GM18861 (cell line): ENCODE results near the gene COG2.
"Not testable (repeated sequence)": the region's sequence is repeated elsewhere in the genome, so short reads cannot be mapped to it uniquely, and the experiment has no call there.

Source experiments
- ATAC-seq: cut with Tn5 transposase; IDR thresholded peaks from one replicate; pipeline ENCODE4 v1.9.1; 2021; ENCODE audit not compliant: unreplicated experiment

The COG2 gene

DNA sequence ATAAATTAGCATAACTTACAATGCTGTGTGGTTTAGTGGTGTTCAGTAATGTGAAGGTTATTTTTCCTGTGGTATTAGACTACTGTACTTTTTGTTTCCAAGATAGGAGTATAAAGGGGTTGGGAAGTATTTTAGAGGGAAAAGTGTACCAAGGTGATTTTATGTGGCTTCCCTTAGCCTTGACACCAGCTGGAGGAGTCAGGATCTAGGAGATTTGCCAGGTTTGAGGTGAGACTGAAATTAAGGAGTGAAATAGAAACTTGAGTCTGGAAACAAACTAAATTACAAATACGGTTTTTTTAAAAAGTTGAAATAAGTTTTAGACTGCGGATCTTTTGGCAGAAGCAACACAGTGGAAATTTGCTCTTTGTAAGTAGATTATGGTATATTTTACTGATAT lies 32.3 kb downstream of the COG2 start:
- ATAC-seq: no peak

DNA sequence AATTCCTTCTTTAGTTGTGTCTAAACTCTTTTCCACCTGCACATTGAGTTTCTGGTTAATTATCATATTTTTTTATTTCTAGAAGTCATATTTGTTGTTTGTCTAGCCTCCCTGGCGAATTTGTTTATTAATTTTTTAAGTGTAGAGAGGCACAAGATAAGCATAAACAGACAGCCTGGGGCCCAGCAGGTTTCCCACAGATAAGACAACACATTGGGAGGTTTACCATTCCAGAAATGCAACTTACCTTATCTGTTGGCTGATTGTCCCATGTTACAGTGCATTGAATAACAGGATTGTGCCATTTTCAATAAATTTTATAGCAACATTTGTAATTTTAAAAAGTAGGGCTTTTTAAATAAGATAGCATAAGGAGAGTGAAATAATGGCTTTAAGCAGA lies 34.9 kb downstream of the COG2 start:
- ATAC-seq: no peak

DNA sequence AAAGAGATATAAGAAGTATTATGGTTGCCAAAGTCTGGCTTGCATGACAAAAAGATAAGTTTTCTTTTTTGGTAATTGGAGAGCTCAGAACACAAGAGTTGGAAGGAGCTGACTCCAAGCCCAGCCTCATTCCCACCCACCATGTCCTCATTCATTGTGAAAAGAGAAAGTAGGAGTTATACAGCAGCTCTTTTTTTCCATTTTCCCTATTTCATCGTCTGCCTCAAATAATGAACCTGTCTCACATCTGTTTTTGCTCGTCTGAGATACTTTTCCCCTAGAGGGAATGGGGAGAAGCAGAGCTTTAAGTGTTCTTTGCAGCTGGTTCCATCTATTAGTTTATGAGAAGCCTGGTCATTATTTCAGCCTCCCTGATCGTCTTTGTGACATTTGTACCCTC lies 36.9 kb downstream of the COG2 start:
- ATAC-seq: no peak

DNA sequence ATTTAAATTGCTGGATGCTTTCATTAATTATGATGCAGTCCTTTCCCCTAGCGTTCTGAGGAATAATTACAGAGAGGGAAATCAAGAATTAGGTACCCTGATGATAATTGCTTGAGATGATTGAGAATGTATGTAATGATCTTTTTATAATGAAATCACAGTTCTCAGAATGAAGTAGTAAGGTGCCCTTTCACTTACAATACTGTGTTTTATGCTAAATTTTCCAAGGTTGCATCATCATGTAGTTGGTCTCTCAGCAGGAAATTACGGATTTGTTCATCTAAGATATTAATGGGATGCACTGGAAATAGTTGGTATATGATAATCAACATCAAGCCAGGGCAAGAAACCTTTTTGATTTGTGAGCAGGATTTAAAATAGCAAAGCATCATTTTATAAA lies 37.5 kb downstream of the COG2 start:
- ATAC-seq: no peak

DNA sequence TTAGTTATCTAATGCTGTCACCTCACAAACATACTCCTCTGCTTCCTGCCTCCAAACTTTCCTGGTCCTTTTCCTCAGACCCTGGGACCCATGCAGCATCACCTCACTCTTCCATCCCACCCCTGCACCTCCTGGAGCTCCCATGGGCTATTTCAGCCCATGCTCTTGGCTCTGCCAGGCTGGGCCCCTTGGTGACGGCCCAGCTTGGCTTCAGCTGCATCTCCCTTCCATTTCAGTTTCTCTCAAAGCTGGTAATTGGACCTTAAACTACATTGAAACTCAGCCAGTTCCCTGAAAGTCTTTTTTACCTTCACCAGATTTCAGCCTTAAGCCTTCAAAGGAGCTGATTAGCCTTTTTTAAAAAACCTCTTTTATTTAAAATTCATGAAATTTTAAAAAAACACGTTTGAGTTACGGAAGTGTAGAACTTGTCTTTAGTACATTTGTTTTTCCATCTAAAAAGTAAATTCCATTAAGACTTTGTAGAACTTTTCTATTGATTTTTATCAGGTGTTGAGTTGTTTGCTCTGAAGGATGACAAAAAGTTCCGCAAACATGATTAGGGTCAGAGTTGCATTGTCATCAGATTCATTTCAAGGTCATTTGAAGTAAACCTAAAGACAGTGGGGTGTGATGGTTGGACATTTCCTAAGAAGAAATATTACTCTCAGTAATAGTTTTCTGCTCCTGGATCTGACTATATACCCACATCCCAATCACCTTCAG lies 38.2 kb downstream of the COG2 start:
- no peak for ATAC-seq

DNA sequence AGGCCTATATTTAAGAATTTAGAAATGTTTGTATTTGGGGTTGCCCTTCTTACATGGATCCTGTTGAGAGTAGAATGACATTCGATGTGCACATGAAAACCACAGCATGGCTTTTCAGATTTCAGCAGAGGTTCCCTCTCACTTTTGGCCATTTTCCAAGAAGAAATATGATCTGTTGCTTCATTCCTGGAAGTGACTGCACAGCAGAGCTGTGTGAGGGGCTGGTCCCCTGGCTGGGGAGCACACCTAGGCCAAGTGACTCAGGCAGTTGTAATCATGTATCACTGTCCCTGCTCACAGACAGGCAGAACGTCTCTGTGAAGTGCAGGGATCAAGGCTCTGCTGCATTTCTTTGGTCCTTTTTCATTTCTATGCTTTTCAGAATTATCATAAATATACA lies 39.3 kb downstream of the COG2 start:
- no peak for ATAC-seq

DNA sequence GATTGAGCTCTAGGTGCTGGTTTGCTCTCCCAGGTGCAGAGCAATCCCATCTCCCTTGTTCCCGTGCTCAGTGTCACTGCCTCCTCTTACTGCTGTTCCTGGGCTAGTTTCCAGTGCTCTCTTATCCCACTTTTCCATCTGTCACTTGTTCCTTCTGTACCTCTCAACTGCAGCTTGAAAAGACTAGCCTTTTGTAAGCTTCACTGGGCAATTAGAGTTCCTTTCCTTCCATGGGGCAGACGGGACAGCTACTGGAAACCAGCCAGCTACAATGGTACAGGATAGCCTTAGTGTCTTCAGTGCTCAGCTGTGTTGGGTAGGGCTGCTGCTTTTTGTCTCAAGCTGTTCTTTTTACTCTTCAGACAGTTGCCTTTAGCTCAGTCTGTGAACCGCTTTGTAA lies 40.0 kb downstream of the COG2 start:
- no peak for ATAC-seq

DNA sequence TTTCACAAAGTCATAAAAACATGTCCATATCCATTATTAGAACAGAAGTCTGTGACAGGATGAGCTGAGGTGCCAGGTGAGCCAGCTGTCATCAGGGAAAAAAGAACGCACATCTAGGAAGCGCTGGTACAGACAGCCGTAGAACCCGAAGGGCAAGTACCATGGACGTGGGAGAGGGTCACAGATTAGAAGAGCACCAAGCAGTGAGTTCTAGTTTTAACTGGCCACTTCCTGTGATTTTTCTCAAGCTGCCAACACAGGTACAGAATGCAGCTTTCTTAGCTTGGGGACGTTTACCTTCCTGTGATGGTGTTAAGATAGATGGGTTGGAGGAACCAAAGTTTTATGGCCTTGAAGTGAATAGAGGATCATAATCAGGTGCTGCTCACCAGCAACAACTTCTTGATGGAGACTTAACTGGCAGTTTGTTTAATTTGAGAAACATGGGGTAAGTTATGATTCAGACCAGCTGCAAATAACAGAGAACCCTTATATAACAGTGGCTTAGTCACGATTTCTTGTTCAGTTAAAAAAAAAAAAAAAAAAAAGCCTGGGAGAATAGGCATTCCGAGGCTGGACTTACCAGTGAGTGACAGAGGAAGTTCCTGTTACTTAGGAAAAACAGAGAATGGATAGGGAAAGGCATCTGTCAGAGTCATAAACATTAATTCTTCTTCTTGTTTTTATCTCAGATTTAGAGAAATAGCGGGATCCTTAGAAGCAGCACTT lies 40.8 kb downstream of the COG2 start:
- ATAC-seq: no peak

DNA sequence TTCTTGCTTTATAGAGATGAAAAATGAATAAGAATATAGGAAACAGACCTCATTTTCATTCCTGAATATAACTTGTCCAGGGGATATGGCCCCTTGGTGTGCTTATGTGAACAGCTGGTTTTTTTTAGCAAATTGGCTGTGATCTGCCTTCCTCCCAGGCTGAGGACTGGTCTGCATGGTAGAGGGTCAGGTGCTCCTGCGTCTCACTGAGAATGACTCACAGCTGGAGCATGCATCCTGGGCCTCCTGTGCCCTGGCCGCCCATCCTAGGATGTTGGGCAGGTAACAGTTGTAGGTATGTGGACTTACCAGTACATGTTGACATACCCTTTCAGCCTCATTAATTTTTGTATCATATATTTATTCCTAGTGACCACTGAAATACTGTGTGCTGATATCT lies 41.9 kb downstream of the COG2 start:
- ATAC-seq: no peak

DNA sequence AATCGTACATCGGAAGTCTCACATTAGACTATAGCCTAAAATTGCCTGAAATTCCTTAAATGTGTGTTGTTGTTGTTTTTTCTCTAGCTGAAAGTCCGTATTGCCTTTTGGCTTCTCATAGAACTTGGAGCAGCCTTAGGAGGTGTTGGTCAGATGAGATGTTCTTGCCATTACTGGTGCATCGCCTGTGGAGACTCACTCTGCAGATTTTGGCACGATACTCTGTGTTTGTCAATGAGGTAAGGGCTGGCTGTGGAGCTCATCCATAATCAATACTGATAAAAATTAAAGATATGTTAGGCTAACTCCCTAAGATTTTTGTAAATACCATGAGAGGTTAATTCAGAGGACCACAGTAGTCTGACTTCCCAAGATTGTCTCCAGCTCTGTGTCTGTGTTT lies 42.7 kb downstream of the COG2 start:
- ATAC-seq: no peak

DNA sequence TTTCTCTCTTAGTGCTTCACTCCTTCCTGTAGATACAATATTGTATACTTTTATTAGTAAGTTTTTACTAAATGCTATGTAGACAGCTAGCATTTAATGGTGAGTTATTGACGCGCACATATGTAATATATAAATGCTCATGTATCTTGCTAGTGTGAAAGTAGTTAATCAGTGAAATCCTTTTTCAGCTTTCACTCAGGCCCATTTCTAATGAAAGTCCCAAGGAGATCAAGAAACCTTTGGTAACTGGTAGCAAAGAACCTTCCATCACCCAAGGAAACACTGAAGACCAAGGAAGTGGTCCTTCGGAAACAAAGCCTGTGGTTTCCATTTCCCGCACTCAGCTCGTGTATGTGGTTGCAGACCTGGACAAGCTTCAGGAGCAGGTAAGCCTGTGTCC lies 44.5 kb downstream of the COG2 start:
- ATAC-seq: no peak

DNA sequence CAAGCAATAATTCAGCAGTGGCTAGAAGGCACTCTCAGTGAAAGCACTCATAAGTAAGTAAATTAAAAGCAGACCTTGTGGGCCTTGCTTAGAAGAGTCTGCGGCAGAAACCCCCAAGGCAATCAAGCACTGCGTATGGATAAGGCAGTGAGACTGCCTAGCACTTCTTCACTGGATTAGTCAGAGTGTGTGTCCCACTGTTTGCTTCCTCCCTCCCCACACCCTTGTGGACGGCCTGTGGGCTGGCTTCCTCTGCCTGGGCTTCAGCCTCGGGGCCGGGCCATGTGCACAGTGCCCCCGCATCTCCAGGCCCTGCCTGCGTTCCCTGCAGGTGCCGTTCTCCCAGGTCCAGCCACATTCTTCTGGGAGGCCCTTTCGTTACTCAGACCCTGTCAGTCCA lies 47.8 kb downstream of the COG2 start:
- ATAC-seq: no peak

DNA sequence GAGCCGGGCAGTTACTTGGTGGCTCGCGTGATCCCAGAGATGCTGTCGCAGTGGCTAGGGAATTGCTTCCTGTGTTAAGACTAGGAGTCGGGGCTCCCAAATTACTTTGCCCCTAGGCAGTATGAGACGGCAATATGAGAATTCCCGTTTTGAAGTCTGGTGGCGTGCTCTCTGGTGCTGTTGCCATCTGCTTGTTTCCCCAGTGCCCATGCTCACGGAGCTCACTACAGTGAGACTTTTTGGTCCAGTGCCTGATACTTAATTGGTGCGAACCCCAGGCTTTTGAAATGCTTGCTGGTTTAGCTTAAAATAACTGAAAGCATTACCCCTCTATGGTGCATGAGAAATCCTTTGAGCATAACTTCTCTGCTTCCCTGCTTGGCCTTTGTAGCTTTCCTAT lies 49.3 kb downstream of the COG2 start:
- no peak for ATAC-seq

DNA sequence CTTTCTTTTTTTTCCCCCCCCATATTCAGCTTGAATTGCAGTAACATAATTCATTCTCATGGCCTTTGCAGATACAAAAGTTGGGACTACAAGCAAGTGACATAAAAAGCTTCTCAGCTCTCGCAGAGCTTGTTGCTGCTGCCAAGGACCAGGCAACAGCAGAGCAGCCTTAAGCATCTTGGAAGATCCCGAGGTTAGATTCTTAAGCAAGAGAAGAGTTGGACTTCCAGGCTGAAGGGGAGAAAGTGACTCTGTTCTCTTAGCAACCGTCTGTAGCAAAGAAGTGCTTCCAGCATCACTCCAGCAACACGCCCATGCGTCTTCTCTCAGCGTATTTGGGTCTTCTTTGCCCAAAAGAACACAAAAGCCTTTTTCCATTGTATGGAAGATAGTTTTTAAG lies 50.9 kb downstream of the COG2 start:
- ATAC-seq: no peak

DNA sequence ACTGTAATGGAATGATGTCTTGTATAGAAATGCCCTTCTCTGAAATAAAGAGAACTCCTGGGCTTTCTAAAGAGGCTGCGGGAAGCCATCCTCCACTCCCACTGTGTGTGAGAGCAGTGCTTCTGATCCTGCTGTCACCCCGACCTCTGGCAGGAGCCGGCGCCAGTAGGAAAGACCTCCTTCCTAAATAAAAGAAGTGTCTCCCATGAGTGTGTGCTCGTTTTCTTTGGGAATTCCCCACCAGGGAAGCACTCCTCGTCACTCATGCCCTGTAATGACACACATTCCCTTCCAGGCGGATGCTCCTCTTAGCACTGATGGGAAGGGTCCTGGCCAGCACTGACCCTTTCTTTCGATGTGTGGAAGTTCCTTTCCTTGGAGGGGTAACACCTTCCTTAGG lies 51.5 kb downstream of the COG2 start:
- no peak for ATAC-seq

DNA sequence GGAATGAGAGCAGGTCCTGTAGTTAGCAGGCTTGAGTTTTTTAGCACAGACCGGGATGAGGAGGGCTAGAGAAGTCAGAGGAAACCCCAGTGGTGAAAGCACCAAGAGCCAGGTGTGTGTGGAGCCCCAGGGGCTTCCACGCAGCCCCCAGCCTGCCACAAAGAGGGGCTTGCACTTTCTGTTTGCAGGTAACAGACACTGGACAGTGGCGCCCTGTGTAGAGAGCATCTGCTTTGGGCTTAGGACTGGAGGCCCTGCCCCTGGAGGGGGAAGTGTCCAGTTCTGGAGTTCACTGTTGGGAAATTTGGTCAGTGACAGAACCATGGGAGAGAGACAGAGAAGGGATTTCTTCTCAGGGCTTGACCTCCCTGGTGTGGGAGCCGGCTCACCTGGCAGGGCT lies 52.2 kb downstream of the COG2 start:
- no peak for ATAC-seq

DNA sequence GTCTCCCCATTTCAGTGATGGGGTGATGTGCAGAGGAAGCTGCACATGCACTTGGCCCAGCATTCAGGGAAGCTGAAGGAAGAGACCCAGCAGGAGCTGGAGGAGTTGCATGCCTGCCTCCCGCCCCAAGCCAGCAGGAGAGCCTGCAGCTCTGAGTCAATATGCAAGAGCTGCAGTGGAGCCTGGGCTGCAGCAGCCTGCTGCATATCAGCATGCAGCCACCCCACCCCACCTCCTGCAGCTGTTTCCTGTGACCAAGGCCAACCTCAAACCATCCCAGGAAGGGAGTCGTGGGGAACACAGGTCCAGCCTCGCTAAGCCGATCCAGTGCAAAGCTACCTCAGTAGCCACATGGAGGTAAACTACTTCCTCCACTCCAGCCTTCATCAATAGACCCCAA lies 52.7 kb downstream of the COG2 start:
- no peak for ATAC-seq

DNA sequence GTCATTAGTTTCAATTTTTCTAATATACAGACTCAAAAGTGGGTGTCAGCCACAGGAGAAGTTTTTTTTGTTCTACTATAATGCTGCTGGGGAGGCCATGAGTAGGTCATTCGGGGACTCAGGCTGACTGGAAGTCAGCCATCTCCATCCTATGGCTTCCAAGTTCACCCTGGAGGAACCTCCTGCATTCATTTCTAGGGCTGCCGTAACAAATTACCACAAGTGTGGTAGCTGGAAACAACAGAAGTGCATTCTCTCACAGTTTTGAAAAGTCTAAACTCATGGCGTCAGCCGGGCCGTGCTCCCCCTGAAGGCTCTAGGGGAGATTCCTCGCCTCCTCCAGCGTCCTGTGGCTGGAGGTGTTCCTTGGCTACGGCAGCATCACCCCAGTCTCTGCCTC lies 53.9 kb downstream of the COG2 start:
- ATAC-seq: no peak

DNA sequence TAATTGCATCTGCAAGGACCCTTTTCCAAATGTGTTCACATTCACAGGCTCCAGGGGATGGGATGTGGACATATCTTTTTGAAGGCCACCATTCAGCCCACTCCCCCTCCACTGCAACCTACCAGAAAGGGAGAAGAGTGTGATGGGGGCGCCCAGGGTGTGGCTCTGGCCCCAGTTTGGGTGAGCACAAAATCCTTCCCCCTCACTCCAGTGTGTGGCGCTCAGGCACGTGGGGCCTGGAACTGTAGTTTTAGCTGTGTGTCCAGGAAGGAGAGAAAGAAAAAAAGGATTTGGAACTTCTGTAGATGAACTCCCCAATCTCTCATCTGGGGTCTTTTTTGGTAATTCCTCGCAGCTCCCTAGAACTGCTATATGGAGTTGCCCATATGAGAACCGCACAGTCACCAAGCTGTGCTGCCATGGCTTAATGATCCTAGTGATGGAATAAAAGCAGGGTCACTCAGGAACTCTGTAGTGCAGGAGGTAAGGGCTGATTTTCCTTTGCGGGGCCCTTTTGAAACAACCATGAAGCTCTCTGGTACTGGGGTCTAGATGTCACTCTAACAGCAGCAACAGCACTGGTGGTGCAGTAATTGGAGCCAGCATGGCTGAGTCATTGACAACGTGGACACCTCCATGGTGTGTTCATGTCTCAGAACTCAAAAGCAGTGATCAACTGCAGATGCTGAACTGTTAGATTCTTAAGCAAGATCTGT lies 54.6 kb downstream of the COG2 start:
- ATAC-seq: no peak

DNA sequence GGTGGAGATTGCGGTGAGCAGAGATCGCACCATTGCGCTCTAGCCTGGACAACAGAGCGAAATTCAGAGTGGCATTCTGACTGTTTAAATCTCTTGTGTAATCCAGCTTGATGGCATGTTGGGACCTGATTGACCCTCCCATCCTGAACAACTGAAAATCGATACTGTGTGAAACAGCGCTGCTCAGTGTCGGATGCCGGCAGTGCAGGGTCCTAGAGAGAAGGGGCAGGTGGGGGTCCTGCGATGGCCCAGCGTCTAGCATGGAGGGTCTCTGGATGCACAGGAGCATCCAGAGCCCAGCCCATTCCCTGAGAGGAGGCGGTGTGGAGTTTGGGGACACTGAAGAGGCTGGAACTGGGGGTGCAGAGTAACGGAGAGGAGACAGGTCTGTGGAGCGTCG lies 55.8 kb downstream of the COG2 start:
- no peak for ATAC-seq

DNA sequence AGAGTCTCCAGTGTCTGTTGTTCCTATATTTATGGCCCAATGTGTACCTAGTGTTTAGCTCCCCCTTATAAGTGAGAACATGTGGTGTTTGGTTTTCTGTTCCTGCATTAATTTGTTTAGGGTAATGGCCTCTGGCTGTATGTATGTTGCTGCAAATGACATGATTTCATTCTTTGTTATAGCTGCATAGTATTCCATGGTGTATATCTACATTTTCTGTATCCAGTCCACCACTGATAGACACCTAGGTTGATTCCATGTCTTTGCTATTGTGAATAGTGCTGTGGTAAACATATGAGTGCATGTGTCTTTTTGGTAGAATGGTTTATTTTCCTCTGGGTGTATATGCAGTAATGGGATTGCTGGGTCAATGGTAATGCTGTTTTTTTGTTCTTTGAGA lies 56.7 kb downstream of the COG2 start:
- not testable (repeated sequence) for ATAC-seq

DNA sequence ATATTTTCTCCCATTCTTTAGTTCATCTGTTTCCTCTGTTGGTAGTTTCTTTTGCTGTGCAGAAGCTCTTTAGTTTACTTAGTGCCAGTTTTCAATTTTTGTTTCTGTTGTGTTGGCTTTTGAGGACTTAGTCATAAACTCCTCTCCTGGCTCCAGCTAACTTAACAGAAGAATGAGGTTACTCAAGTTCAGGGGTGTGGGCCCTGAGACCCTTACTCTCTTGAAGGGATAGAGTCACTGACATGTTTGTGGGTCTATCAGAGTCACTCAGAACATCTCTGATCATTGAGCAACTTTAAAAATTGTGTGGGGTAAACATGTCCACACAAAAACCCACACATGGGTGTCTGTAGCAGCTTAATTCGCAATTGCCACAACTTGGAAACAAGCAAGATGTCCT lies 57.4 kb downstream of the COG2 start:
- ATAC-seq: no peak
